ENCODE results near the gene CYP27B1.
"Not testable (repeated sequence)": the region's sequence is repeated elsewhere in the genome, so short reads cannot be mapped to it uniquely, and the experiment has no call there.

CYP27B1 gene

GRCh38 chr12:57734591-57734990 lies 32.3 kb downstream of the CYP27B1 start:
- no peak for DNase-seq

- no peak for DNase-seq
Observed at GRCh38 chr12:57733928-57734327, 33.0 kb downstream of the CYP27B1 start.

- no peak for DNase-seq
Observed at GRCh38 chr12:57732726-57733593, 33.9 kb downstream of the CYP27B1 start.

GRCh38 chr12:57732270-57732669 lies 34.6 kb downstream of the CYP27B1 start:
- DNase-seq: no peak

- DNase-seq: no peak
Observed at GRCh38 chr12:57731411-57732080, 35.3 kb downstream of the CYP27B1 start.

- no peak for DNase-seq
Observed at GRCh38 chr12:57730336-57731067, 36.4 kb downstream of the CYP27B1 start.

- no peak for DNase-seq
Observed at GRCh38 chr12:57729321-57729844, 37.5 kb downstream of the CYP27B1 start.

GRCh38 chr12:57727758-57728395 lies 39.0 kb downstream of the CYP27B1 start:
- no peak for DNase-seq

- DNase-seq: no peak
Observed at GRCh38 chr12:57726884-57727757, 39.8 kb downstream of the CYP27B1 start.

GRCh38 chr12:57726151-57726883 lies 40.6 kb downstream of the CYP27B1 start:
- DNase-seq: peak; percentile 48

GRCh38 chr12:57725851-57726150 lies 41.1 kb downstream of the CYP27B1 start:
- no peak for DNase-seq

GRCh38 chr12:57724936-57725740 lies 41.7 kb downstream of the CYP27B1 start:
- no peak for DNase-seq

GRCh38 chr12:57724003-57724935 lies 42.6 kb downstream of the CYP27B1 start:
- DNase-seq: no peak

GRCh38 chr12:57723630-57723962 lies 43.3 kb downstream of the CYP27B1 start:
- no peak for DNase-seq

GRCh38 chr12:57722716-57723629 lies 43.9 kb downstream of the CYP27B1 start:
- DNase-seq: no peak

GRCh38 chr12:57721846-57722608 lies 44.9 kb downstream of the CYP27B1 start:
- not testable (repeated sequence) for DNase-seq
